Vagina (tissue), 2 donors: ENCODE data around the gene TEK. TPM values are rescaled to one million over a fixed set of nuclear protein-coding genes. Genes with fewer than 3 reads are reported as not detected.

ENCODE experiments used
- DNase-seq, 2 donors: peaks; one replicate each; pipeline ENCODE4 v3.0.0-alpha.2; 2017; ENCODE audit errors: extremely low spot score in 2 of 2
- H3K27ac ChIP-seq: fragments of 200-600 bp; sonication (generic); one replicate; pipeline ENCODE4 v1.5.1; 2019
- H3K27me3 ChIP-seq: fragments of 200-600 bp; sonication (generic); one replicate; pipeline ENCODE4 v1.5.1; 2019
- H3K36me3 ChIP-seq, 2 donors: fragments of 200-600 bp; sonication (generic); one replicate each; pipeline ENCODE4 v1.5.1; 2017 to 2019
- H3K4me1 ChIP-seq: fragments of 200-600 bp; sonication (generic); one replicate; pipeline ENCODE4 v1.5.1; 2019
- H3K4me3 ChIP-seq, 2 donors: fragments of 200-600 bp; sonication (generic); 1 replicate in 1 of 2; 2 replicates in 1 of 2; pipeline ENCODE4 v1.5.1; 2016 to 2019
- H3K9me3 ChIP-seq: fragments of 200-600 bp; sonication (generic); one replicate; pipeline ENCODE4 v1.5.1; 2019
- CTCF ChIP-seq, 3 experiments: fragments of 450-650 bp in 2 of 3; fragments of 200-600 bp in 1 of 3; sonication (generic) in 1 of 3; IDR thresholded peaks; one replicate each; pipeline ENCODE4 v1.5.1; 2017 to 2019; ENCODE audit warnings: antibody characterized with exemption in 3 of 3, mild to moderate bottlenecking in 2 of 3, moderate library complexity in 2 of 3
- POLR2A ChIP-seq, 2 donors: fragments of 450-650 bp; IDR thresholded peaks; one replicate each; pipeline ENCODE4 v1.6.1; 2017; ENCODE audit warnings: antibody characterized with exemption in 2 of 2, mild to moderate bottlenecking in 2 of 2, moderate library complexity in 2 of 2
- POLR2AphosphoS5 ChIP-seq, 2 donors: sonication (generic); formaldehyde crosslinking; IDR thresholded peaks; one replicate each; pipeline ENCODE4 v1.9.0; 2017; ENCODE audit warnings: antibody characterized with exemption in 2 of 2, mild to moderate bottlenecking in 2 of 2, low read depth in 1 of 2; ENCODE audit not compliant: insufficient read depth in 1 of 2
- intact Hi-C: fragments of 100-400 bp; cut with DNase I; formaldehyde crosslinking; loops from one replicate; pipeline ENCODE4 v1.15.1; 2023
- total RNA-seq: library from RNA; depleted of rRNA; stranded (reverse); fragments of >200 nt; gene quantifications from one replicate; pipeline ENCODE4 v1.2.3, GENCODE V29; 2016

The TEK gene
- total RNA-seq: 12.5 TPM

DNA sequence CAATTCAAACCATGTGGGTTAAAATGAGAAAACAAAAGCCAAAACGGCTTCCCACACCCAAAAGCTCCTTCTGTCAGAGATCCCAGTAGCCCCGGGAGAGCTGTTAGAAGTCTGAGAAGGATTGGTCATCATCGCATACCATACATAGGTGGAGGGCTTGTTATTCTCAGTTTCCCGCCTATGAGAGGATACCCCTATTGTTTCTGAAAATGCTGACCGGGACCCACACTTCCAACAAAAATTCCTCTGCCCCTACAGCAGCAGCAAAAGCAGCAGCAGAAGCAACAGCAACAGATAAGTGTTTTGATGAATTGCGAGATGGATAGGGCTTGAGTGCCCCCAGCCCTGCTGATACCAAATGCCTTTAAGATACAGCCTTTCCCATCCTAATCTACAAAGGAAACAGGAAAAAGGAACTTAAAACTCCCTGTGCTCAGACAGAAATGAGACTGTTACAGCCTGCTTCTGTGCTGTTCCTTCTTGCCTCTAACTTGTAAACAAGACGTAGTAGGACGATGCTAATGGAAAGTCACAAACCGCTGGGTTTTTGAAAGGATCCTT lies at the start of gene TEK:
Gene TEK (plus strand): TSS at position 245 of the 561 bp plus-strand sequence. CDS start 366 bp downstream, outside the sequence.
- DNase-seq: no peak
- peak within 1 kb of the TSS in 1 of 2 donors; percentile 31 for H3K4me3 ChIP-seq
- H3K27ac ChIP-seq: peak within 1 kb of the TSS; percentile 56
- TF ChIP-seq POLR2A (IDR thresholded peaks at IDR 0.05) (no peak), POLR2AphosphoS5 (IDR thresholded peaks at IDR 0.05; ENCODE audit: insufficient read depth in 1 of 2, low read depth in 1 of 2) (no peak), CTCF (IDR thresholded peaks at IDR 0.05) (no peak)
- intact Hi-C loops: no loop called here
- no peaks in the 10 kb centered on the region for H3K27me3 ChIP-seq
- H3K36me3 ChIP-seq: no peaks in the 10 kb centered on the region
- H3K9me3 ChIP-seq: no peaks in the 10 kb centered on the region
- H3K4me1 ChIP-seq: no peaks in the 10 kb centered on the region

- peaks cover 4% of the 10 kb centered on the region for H3K4me1 ChIP-seq
- no peaks in the 10 kb centered on the region for H3K36me3 ChIP-seq
- H3K27me3 ChIP-seq: no peaks in the 10 kb centered on the region
- intact Hi-C loops: no loop called here
- no peak overlapping the region for H3K27ac ChIP-seq
- DNase-seq: no peak
- no peaks in the 10 kb centered on the region for H3K9me3 ChIP-seq
- no peak overlapping the region for H3K4me3 ChIP-seq
- TF ChIP-seq CTCF (IDR thresholded peaks at IDR 0.05) (no peak), POLR2A (IDR thresholded peaks at IDR 0.05) (no peak), POLR2AphosphoS5 (IDR thresholded peaks at IDR 0.05; ENCODE audit: insufficient read depth in 1 of 2, low read depth in 1 of 2) (no peak)
These were observed 49.6 kb upstream of the TEK start for GRCh38 chr9:27059412-27059811.

DNA sequence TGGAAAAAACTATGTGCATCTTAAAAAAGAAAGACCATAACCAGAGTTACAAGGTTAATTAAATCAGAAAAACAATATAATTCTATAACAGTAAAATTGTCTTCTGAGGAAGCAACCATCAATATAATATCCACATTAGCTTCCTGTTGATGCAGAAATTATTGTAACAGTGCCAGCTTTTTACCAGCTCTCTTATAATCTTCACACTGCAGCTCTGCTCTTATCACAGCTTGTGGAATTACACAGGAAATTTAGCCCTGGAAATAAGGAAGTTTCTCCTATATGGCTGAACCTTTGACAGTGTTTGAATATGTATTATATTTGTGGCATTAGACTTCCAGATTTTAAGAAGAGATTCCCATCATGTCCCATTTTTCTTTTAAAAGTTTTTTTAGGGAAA lies 49.1 kb upstream of the TEK start:
- intact Hi-C loops: no loop called here
- Histone ChIP-seq H3K9me3 (no peaks in the 10 kb centered on the region), H3K27ac (no peak overlapping the region), H3K27me3 (no peaks in the 10 kb centered on the region), H3K36me3 (no peaks in the 10 kb centered on the region), H3K4me3 (no peak overlapping the region), H3K4me1 (no peaks in the 10 kb centered on the region)
- TF ChIP-seq CTCF (IDR thresholded peaks at IDR 0.05) (no peak), POLR2AphosphoS5 (IDR thresholded peaks at IDR 0.05; ENCODE audit: insufficient read depth in 1 of 2, low read depth in 1 of 2) (peak in 1 of 2 donors; percentile 27), POLR2A (IDR thresholded peaks at IDR 0.05) (no peak)
- no peak for DNase-seq

- Histone ChIP-seq H3K27me3 (no peaks in the 10 kb centered on the region), H3K9me3 (no peaks in the 10 kb centered on the region), H3K4me1 (no peaks in the 10 kb centered on the region), H3K36me3 (no peaks in the 10 kb centered on the region), H3K27ac (no peak overlapping the region), H3K4me3 (no peak overlapping the region)
- TF ChIP-seq POLR2AphosphoS5 (IDR thresholded peaks at IDR 0.05; ENCODE audit: insufficient read depth in 1 of 2, low read depth in 1 of 2) (no peak), POLR2A (IDR thresholded peaks at IDR 0.05) (no peak), CTCF (IDR thresholded peaks at IDR 0.05) (no peak)
- intact Hi-C loops: no loop called here
- no peak for DNase-seq
These were observed 43.7 kb upstream of the TEK start for GRCh38 chr9:27065288-27065687.

DNA sequence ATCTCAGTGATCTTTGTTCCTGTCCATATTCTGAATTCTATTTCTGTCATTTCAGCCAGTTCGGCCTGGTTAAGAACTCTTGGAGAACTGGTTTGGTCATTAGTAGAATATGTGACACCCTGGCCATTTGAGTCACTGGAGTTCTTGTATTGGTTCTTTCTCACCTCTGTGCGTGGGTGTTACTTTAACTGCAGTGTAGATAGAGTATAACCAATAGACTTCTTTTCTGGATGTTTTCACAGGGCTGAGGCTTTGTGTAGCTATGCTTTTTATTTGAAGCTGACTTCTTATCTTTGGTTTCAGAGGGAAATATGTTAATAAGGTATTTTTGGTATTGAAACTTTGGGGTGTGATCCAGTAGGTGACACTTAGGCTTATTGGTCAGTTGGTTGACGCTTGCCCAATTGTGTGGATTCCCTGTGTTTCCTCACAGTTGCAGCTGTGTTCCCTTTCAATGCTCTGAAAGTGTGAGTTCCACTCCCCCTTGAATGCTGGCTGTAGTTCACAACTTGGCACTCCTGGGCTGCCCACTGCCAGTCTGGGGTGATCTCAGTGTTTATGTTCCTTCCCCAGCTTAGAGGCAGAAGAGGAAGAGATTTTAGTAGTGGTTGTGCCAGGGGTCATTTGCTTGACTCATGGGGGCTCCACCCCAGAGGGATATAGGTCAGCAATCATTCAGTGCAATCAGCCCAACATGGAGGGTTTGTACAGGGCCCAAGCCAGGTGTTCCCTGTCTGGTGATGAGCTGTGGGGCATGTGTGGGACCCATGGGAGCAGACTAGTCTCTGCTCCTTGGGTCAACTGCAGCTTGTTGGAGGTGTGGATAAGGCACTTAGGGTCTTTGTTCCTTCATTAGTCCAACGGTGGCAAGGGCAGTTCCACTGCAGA lies 34.9 kb upstream of the TEK start:
- no peak for TF ChIP-seq POLR2AphosphoS5 (IDR thresholded peaks at IDR 0.05; ENCODE audit: insufficient read depth in 1 of 2, low read depth in 1 of 2)
- no peak for TF ChIP-seq POLR2A (IDR thresholded peaks at IDR 0.05)
- TF ChIP-seq CTCF (IDR thresholded peaks at IDR 0.05): no peak
- H3K9me3 ChIP-seq: no peaks in the 10 kb centered on the region
- H3K4me3 ChIP-seq: no peak overlapping the region
- no peaks in the 10 kb centered on the region for H3K36me3 ChIP-seq
- no peaks in the 10 kb centered on the region for H3K27me3 ChIP-seq
- no peaks in the 10 kb centered on the region for H3K4me1 ChIP-seq
- intact Hi-C loops: no loop called here
- no peak overlapping the region for H3K27ac ChIP-seq
- no peak for DNase-seq
